GM18870 (cell line): Measurements from ENCODE around the gene CACNG7.

Experiments used
- ATAC-seq: cut with Tn5 transposase; IDR thresholded peaks from one replicate; pipeline ENCODE4 v1.9.1; 2021; ENCODE audit warnings: moderate library complexity; ENCODE audit not compliant: unreplicated experiment

Gene CACNG7

DNA sequence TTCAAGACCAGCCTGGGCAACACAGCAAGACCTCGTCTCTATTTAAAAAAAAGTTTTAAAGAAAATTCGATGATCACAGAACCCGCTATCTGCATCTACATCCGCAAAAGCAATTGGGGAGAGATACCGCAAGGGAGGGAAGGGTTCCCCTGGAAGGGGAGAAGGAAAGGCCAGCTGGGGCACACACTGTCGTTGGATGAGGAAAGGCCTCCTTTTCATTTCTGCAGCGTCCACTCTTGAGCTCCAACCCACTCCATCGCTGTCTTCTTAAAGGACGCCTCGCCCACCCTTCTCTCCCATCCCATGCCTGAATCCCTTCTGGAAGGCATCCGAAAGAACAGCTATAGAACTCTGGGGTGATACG, 30.3 kb upstream of the CACNG7 start:
- ATAC-seq: no peak

DNA sequence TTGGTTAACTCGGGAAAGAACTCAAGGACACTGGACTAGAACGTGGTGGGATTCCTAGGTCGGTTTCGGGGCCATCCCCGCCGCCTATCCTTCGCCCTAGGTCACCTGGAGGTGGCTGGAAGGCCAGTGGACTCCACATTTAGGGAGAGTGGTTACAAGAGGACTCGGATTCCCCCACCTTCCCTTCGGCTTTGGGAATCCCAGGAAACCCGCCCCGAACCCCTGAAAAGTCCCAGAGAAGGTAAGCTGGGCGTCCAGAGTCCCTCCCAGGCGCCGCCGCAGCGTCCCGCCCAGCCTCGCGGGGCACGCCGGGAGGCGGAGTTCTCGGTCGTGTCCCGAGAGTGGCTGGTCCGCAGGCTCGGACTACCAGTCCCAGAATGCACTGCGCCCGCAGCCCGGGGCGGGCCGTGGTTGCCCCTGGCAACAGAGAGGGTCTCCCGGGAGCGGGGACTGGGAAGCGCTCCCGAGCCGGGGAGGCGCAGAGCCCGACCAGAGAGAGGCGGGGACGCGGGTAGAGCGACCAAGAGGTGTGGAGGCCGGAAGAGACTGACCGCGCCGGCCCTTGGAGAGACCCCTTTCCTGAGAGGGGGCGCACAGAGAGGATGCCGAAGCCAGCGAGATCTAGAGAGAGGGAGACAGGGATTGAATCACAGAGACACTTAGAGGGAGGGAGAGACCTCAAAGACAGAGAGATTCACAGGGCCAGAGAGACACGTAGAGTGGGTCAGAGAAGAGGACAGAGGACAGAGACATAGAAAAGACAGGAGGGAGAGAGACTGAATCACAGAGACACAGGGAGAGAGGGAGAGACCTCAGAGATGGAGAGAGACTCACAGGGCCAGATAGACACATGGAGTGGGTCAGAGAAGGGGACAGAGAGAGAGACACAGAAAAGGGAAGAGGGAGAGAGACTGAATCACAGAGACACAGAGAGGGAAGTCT, 29.7 kb upstream of the CACNG7 start:
- ATAC-seq: peak; percentile 47

DNA sequence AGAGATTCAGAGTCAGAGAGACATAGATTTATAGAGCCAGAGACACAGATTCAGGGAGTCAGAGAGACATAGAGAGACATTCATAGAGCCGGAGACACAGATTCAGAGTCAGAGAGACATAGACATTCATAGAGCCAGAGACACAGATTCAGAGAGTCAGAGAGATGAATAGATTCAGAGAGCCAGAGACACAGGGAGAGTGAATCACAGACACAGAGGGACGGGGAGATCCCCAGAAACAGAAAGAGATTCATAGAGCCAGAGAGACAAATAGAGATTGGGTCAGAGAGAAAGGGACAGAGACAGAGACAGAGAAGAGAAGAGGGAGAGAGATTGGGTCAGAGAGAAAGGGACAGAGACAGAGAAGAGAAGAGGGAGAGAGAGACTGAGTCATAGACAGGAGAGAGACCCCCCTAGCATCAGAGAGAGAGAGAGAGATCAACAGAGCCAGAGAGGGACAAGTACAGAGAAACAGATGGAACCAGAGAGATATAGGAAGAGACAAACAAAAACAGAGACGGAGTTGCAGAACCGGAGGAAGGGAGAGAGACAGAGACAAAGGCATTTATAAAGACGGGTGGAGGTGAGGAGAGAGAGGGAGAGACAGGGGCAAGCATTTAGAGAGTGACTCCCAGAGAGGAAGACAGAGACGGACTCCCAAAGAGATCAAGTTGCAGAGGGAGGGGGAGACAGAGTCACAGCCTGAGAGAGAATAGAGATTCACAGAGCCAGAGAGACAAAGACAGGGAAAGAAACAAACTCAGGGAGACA, 28.2 kb upstream of the CACNG7 start:
- no peak for ATAC-seq

DNA sequence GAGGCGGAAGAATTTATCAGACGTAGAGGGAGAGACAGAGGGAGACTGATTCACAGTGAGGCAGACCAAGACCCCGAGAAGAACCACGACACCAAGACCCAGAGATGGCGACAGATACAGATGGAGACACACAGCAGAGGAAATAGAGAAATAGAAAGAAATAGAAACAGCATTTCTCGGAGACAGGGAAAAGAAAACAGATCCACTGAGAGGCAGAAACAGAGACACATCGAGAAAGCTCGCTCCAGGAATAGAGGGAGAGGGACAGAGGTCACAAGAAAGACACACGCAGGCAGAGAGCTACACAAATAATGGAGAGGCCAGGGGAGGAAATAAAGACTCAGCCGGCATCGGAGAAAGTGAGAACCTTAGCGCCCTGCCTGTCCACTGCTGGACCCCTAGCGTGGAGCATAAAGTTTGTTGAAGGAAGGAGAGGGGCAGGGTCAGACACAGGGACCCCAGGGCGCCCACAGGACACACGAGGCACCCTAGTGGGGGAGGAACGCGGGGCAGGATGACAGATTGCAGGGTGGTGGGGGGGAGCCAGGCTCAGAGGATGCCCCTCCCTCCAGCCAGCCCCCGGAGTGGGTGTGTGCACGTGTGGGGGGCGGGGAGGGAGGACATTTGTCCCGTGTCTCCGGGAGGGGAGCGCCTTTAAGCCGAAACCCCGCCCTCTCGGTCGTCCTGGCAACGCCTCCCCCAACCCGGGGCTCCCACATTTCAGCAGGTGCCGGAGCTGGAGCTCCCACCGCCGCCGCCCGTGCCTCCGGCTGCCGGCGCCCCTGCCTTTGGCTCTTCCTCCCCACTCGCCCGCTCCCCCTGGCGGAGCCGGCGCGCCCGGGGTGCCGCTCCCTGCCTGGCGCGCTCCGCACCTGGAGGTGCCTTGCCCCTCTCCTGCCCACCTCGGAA, 27.3 kb upstream of the CACNG7 start, which contains the start of gene PRKCG:
Gene PRKCG, plus strand, starts transcription at position 716 of the 909 bp plus-strand sequence. CDS start 298 bp downstream, outside the sequence.
- no peak for ATAC-seq

DNA sequence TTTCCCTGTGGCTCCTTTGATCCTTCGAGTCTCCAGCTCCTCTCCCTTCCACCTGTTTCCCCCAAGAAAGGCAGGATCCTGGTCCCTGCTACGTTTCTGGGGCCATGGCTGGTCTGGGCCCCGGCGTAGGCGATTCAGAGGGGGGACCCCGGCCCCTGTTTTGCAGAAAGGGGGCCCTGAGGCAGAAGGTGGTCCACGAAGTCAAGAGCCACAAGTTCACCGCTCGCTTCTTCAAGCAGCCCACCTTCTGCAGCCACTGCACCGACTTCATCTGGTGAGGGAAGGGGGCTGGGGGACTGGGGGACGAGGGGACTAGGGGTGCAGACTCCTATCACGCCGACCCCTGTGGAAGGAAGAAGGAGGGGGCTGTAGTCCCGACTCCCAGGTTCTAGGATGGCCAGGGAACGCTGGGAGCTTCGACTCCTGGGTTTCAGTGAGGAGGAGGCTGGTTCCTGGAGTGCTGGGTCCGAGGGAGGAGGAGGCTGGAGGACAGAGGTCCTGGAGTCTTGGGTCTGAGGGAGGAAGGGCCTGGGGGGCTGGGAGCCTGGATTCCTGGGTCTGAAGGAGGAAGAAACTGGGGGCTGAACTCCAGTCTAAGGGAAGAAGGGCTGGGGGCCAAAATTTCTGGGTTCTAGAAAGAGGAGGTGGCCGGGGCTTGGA, 26.6 kb upstream of the CACNG7 start:
- no peak for ATAC-seq

DNA sequence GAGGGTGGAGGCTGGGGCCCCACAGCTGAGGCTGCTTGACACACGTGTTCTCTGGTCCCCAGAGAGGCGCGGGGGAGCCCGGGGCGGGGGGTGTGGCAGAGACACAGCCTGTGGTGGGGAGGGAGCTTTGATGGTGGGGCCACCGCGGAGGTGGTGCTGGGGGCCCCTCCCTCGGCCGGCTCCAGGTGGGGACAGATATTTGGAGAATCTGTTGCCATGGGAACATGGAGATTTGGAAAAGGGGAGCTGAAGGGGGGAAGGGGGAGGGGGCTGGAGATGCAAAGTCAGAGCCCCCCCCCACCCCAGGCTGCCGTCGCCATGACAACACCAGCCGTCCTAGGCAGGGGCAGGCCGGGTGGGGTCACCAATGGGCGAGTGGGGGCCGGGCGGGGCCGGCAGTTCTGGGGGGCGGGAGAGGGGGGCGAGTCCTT, 25.8 kb upstream of the CACNG7 start:
- ATAC-seq: no peak

DNA sequence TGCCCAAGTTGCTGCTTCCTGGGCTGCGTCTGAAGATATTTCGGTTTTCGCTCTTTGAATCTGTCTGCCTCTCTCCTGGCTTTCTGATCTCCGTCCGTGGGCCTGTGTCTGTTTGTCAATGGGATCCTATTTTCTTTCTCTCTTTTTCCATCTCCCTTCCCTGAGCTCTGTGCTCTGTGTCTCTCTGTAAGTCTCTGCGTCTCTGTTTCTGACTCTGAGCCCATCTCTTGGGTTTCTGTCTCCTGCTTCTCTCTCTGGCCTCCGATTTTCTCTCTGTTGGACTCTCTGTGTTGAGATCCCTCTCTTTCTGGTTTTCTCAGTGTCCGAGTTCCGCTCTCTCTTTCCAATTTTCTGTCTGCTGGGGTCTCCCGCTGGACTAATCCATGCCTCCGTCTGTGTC, 25.3 kb upstream of the CACNG7 start:
- ATAC-seq: no peak

DNA sequence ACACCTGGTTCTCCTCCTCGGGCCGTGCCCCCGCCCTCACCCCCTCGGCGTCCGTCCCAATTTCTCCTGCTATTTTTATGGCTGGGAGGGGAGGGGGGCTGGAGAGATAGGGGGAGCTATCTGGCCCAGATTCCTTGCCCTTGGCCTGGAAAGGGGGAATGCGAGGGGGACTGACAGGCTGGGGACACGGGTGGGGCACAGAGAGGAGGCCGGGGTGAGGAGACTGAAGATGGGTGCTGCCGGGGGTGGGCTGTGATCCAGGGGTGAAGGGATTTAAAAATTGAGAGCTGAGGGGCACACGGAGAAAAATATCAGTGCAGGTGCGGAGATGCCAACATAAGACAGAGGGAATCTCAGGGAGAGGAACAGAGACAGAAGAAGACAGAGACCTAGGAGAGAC, 24.8 kb upstream of the CACNG7 start:
- no peak for ATAC-seq

DNA sequence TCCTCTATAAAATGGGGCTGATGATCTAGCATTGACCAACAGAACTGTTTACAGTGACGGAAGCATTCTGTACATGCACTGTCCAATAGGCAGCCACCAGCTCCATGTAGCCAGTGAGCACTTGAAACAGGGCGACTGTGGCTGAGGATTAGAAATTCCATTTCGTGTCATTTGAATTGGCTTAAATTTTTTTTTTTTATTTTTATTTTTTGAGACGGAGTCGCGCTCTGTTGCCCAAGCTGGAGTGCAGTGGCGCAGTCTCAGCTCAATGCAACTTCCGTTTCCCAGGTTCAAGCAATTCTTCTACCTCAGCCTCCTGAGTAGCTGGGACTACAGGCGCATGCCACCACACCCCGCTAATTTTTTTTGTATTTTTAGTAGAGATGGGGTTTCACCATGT, 24.0 kb upstream of the CACNG7 start:
- ATAC-seq: no peak

DNA sequence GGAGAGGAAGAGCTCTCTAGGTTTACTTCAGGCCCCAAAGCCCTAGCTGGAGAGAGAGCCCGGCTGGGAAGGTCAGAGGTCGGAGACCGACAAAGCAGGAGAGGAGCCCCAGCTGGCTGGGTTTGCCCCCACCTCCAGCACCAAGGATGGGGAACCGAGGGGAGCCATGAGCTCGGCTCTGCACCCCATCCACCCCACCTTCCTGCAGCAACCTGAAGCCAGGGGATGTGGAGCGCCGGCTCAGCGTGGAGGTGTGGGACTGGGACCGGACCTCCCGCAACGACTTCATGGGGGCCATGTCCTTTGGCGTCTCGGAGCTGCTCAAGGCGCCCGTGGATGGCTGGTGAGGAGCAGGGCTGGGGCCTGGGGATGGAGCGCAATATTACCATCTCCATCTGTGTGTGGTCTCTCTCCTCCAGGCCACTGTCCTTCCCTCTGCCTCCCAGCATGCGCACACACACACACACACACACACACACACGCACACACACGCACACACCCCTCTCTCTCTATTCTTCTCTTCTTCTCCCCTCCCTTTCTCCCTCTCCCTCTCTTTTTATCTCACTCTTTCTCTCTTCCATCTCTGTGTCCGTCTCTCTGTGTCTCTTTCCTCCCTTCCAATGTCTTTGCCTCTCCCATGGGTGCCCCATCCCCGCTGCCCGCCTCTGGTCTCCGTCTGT, 16.6 kb upstream of the CACNG7 start:
- no peak for ATAC-seq

DNA sequence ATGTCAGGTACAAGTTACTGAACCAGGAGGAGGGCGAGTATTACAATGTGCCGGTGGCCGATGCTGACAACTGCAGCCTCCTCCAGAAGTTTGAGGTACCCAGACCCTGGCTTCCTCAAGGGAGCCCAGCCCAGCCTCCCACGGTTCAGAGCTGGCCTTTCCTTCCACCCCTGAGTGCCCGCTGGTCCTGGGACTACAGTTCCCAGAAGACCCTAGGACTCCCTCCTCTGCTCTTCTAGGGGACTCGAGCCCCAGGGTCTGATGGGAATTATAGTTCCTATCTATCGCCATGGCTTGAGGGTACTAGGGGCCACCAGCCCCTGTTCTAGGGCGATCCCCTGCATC, 16.1 kb upstream of the CACNG7 start:
- no peak for ATAC-seq

DNA sequence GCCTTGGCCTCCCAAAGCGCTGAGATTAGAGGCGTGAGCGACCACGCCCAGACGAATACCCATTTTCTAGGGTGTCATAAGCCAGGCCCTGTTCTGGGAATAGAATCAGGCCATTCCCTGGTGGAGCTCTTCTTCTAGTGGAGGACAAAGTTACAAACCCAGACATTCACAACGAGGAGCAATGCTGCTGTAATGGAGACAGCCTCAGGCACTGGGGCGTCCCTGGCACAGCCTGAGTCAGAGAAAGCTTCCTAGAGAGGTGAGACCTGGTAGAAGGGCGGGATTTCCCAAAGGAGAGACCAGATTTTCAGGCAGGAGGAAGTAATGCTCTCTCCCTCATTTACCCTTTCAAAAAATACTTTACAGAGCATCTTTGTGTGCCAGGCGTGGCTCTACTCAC, 14.4 kb upstream of the CACNG7 start:
- ATAC-seq: no peak

DNA sequence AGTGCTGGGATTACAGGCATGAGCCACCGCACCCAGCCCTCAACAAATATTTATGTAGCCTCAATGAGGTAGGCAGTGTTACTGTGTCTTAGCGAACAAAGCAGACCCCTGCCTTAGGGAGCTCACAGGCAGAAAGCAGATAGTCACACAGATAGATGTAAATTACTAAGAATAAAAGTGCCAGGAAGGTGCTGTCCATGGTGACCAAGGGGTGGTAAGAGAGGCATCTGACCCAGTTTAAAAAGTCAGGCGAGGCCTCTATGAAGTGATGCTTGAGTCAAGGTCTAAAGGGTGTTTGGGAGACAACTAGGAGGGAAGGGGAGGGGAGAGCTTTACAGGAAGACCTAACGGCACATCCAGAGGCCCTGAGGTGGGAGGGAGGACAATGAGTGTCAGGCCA, 12.4 kb upstream of the CACNG7 start:
- no peak for ATAC-seq

DNA sequence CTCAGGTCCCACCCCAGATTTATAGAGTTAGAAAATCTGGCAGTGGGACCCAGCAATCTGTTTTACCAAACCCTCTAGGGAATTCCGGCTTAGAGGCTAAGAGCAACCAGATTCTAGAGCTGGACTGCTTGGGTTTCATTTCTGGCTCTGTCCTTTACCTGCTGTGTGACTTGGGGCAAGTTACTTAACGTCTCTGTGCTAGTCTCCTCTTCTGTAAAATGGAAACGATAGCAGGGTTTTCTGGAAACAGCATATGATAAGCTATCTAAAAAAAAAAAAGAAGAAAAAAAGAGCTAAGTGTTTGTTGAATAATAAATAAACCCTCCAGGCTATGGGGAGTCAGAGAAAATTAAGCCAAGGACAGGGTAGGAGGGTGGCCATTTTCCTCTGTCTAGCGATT, 11.6 kb upstream of the CACNG7 start:
- no peak for ATAC-seq

DNA sequence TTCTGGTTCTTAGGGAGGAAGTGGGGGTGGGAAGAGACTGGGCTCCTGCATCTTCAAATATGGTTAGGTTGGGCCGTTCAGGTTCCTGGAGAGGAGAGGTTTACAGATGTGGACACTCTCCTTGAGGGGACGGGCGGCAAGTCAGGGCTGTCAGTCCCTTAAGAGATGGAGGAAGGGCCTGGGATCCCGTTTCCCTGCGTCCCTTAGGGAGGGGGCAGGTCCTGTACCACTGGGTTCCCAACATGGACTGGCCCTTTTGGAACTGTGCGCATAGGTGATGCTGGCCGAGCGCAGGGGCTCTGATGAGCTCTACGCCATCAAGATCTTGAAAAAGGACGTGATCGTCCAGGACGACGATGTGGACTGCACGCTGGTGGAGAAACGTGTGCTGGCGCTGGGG, 10.9 kb upstream of the CACNG7 start:
- ATAC-seq: no peak

DNA sequence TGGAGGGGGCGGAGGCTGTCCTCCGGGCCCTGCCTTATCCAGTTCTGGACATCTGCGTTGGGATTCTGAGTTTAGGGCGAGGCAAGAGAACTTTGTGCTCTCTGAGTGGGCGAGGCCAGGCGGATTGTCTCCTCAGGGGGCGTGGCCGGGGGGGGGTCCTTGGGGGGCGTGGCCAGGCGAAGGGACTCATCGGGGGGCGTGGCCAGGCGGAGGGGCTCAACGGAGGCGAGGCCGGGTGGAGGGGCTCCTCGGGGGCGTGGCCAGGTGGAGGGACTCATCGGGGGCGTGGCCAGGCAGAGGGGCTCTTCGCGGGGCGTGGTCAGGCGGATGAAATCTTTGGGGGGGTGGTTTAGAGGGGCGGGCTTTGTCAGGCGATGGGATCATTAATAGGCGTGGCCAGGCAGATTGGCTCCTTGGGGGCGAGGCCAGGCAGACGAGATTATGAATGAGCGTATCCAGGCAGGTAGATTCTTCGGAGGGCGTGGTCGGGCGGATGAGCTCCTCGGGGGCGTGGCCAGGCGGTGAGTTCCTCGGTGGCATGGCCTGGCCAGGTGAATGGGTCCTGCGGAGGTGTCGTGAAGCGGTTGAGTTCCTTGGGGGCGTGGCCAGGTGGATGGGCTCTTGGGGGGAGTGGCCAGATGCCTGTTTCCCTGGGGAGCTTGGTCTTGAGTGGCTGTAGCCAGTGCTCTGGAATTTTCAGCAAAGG, 10.3 kb upstream of the CACNG7 start:
- no peak for ATAC-seq

DNA sequence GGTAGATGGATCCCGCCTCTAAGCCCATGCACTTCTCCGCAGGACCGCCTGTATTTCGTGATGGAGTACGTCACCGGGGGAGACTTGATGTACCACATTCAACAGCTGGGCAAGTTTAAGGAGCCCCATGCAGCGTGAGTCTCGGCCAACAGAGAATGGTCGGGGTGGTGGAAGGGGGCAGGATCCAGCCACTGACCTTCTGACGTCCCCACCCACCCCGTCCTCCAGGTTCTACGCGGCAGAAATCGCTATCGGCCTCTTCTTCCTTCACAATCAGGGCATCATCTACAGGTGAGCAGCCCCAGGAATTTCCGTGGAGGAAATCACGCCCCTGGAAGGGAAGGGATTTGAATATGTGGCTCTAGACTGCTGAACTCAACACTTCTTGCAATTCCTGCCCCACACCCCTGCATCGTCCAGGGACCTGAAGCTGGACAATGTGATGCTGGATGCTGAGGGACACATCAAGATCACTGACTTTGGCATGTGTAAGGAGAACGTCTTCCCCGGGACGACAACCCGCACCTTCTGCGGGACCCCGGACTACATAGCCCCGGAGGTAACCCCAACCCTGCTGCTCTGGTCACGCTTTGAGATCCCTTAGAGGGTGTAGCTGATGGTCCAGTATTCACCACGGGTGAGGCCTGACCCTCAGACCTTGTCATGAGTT, 8.8 kb upstream of the CACNG7 start:
- no peak for ATAC-seq

DNA sequence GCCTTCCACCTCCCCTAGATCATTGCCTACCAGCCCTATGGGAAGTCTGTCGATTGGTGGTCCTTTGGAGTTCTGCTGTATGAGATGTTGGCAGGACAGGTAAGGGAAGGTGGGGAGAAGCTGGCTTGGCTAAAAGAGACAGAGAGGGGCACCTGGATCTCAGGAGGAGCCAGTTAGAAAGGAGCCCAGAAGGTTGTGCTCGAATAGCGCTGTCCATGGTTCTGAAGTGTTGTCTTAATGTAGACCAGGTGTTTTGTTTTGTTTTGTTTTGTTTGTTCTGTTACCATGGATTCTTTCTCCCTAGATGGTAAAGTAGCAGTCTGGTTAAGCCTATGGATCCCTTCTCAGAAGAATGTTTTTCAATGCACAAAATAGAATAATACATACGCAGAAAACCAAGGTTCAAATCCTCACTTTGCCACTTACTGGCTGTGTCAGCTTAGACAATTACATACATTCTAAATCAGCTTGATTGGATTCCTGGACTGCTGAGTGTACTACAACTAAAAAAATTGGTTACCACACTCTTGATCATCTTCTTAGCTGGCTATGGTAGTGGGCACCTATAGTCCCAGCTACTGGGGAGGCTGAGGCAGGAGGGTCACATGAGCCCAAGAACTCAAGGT, 5.9 kb upstream of the CACNG7 start:
- no peak for ATAC-seq
